ENCODE results near the gene ERAP2. TPM values are rescaled to one million over a fixed set of nuclear protein-coding genes. Genes with fewer than 3 reads are reported as not detected.

ERAP2 gene
- total and polyA plus RNA-seq, 10 of the 15 experiments (the other 5 are each of a cell fraction or from before 2014, with no cell fraction given) = 4.0 to 28.7 (median 11.7) TPM

DNA sequence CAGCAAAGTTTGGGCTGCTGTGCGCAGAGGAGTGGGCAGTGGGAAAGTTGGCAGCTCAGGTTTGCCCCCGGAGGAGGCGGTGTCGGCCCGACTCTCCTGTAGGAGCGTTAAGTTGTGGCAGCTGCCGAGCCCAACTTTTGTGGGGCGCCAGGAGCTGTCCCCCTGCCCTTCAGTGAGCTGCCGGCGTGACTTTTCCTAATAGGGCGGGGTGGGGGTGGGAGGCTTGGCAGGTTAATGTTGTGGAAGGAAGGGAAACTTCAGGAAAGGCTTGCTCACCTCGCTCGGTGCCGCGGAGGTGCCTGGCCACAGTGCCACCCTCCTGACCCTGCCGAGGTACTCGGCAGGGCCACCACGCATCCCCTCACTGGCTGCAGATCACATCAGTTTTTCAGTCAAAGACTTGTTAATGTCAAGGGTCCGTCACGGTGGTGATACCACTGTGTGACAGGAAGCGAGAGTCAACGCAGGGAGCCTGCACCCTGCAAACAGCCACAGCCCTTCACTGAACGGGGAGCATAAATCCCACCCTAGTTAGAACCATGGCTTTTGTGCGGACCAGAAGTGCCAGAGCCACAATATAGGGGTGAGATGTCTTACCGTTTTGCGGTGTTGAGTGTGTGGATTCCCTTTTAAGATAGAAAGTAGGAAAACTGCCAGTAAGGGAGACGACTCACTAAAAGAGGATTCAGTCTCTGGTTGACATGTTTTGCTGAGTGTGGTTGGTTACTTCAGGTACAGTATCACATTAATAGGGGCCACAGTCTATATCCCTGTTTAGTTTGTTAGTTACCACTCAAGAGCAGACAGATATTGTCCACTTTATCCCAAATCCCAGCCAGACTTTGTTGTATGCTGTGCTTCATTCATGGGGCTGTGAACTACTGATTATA lies 60.4 kb downstream of the ERAP2 start (continued):
- TF ChIP-seq TBL1XR1 (IDR thresholded peaks at IDR 0.05; ENCODE audit: low read depth, low read length) (0 out of 2 replicates have a peak, but pooled peaks have one; percentile 46), HDGF (IDR thresholded peaks at IDR 0.05) (no peak)

DNA sequence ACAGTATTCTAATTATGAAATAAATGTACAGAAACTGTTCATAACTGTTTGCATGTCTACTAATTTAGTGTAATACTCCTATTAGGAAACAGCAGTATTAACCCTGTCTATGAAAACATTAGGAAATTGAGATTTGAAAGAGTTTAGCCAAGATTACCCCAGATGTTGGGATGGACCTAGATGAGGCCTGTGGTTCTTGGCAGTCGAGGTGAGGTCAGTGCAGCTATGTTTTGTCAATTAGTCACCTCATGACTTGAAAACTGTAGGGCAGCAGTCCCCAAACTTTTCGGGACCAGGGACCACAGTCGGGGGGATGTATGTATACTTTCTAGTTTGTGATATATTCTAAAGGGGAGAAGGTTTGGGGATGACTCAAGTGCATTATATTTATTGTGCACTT lies 64.3 kb downstream of the ERAP2 start:
- ChIA-PET SMC1A (ENCODE audit: uncharacterized antibody, unreplicated experiment) (interaction anchor here (0.7 to 4.3 kb wide), 14 partner anchors 8 to 202 kb away, joined by 3 to 25 read pairs (median 5); partner anchors contain the start of genes ERAP2 and LIX1), POLR2A (interaction anchor here (0.6 to 7.5 kb wide), 3 partner anchors 20 to 70 kb away, joined by 3 to 65 read pairs (median 3); no protein-coding TSS in a partner anchor), CTCF (interaction anchor here (1.0 to 1.9 kb wide), 6 partner anchors 21 to 224 kb away, joined by 3 to 17 read pairs (median 4); no protein-coding TSS in a partner anchor), RAD21 (ENCODE audit: unreplicated experiment) (interaction anchor here (1.3 to 2.4 kb wide), 8 partner anchors 11 to 221 kb away, joined by 3 to 10 read pairs (median 4); no protein-coding TSS in a partner anchor)
- H3K27ac ChIP-seq (ENCODE audit: control insufficient read depth, insufficient read depth) = no peak overlapping the region
- FAIRE-seq (no peak), DNase-seq (ENCODE audit: low read depth, low spot score) (no peak), ATAC-seq (no peak)
- intact Hi-C loops (cut with micrococcal nuclease; ENCODE audit: unreplicated experiment) (no loop called here), in situ Hi-C loops (cut with MboI) (no loop called here)
- peaks cover 0 to 5% of the 10 kb centered on the region in 2 experiments; a peak in 2 of 4 replicates for H3K36me3 ChIP-seq (ENCODE audit: control insufficient read depth in 2 of 2, insufficient read depth in 2 of 2, low read length in 1 of 2)
- H3K9me3 ChIP-seq (replicated peaks; ENCODE audit: control insufficient read depth, insufficient read depth, low read length) = no peaks in the 10 kb centered on the region
- TSS peak; percentile 7 for BruUV-seq (replicated peaks)
- no peak overlapping the region for H3K9ac ChIP-seq (ENCODE audit: control insufficient read depth, insufficient read depth, low read length)
- peaks cover 5% of the 10 kb centered on the region; the same call in 1 of the 2 replicates for H3K4me1 ChIP-seq (ENCODE audit: control insufficient read depth, insufficient read depth, low read length)
- 0 out of 2 replicates have a peak overlapping the region, but pooled peaks have one; percentile 13 for H3K4me2 ChIP-seq (ENCODE audit: control insufficient read depth, insufficient read depth)
- H3K79me2 ChIP-seq (ENCODE audit: control insufficient read depth, insufficient read depth, low read length) = peaks cover 94% of the 10 kb centered on the region
- H3K4me3 ChIP-seq = peak overlapping the region; percentile 40
- no peaks in the 10 kb centered on the region for H3K27me3 ChIP-seq (replicated peaks in 1 of 2; ENCODE audit: control insufficient read depth in 2 of 2, insufficient read depth in 2 of 2, low read length in 1 of 2)
- H4K20me1 ChIP-seq (ENCODE audit: control insufficient read depth, insufficient read depth) = no peaks in the 10 kb centered on the region; the same call in 1 of the 2 replicates
- 85% methylated on average over 3 of the region's 3 CpGs for WGBS (ENCODE audit: insufficient coverage, insufficient replicate concordance, low lambda C conversion rate, missing lambda C conversion rate)
- H2AFZ ChIP-seq (ENCODE audit: control insufficient read depth, low read depth, low read length) = no peak overlapping the region
- no peak for TF ChIP-seq JUNB (IDR thresholded peaks at IDR 0.05)
- TF ChIP-seq SP1 (IDR thresholded peaks at IDR 0.05; ENCODE audit: low read depth, low read length) = no peak
- no peak for TF ChIP-seq MYC (IDR thresholded peaks at IDR 0.05; ENCODE audit: insufficient read depth, insufficient read length, insufficient replicate concordance, low read length, severe bottlenecking)
- TF ChIP-seq NRF1 (conservative IDR thresholded peaks at IDR 0.05; ENCODE audit: low read depth, low read length) = no peak
- no peak for TF ChIP-seq CEBPZ (IDR thresholded peaks at IDR 0.05; ENCODE audit: low read depth, low read length)
- TF ChIP-seq TAF1 (IDR thresholded peaks at IDR 0.05; ENCODE audit: borderline replicate concordance, low read depth, low read length) = no peak
- TF ChIP-seq CBFB (IDR thresholded peaks at IDR 0.05; ENCODE audit: low read depth) = no peak
- TF ChIP-seq, protein P1, sequence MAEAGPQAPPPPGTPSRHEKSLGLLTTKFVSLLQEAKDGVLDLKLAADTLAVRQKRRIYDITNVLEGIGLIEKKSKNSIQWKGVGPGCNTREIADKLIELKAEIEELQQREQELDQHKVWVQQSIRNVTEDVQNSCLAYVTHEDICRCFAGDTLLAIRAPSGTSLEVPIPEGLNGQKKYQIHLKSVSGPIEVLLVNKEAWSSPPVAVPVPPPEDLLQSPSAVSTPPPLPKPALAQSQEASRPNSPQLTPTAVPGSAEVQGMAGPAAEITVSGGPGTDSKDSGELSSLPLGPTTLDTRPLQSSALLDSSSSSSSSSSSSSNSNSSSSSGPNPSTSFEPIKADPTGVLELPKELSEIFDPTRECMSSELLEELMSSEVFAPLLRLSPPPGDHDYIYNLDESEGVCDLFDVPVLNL (IDR thresholded peaks at IDR 0.05; ENCODE audit: low read depth, low read length) = no peak
- TF ChIP-seq FOXM1 (IDR thresholded peaks at IDR 0.05; ENCODE audit: low read depth, low read length) = no peak
- TF ChIP-seq, protein P2, sequence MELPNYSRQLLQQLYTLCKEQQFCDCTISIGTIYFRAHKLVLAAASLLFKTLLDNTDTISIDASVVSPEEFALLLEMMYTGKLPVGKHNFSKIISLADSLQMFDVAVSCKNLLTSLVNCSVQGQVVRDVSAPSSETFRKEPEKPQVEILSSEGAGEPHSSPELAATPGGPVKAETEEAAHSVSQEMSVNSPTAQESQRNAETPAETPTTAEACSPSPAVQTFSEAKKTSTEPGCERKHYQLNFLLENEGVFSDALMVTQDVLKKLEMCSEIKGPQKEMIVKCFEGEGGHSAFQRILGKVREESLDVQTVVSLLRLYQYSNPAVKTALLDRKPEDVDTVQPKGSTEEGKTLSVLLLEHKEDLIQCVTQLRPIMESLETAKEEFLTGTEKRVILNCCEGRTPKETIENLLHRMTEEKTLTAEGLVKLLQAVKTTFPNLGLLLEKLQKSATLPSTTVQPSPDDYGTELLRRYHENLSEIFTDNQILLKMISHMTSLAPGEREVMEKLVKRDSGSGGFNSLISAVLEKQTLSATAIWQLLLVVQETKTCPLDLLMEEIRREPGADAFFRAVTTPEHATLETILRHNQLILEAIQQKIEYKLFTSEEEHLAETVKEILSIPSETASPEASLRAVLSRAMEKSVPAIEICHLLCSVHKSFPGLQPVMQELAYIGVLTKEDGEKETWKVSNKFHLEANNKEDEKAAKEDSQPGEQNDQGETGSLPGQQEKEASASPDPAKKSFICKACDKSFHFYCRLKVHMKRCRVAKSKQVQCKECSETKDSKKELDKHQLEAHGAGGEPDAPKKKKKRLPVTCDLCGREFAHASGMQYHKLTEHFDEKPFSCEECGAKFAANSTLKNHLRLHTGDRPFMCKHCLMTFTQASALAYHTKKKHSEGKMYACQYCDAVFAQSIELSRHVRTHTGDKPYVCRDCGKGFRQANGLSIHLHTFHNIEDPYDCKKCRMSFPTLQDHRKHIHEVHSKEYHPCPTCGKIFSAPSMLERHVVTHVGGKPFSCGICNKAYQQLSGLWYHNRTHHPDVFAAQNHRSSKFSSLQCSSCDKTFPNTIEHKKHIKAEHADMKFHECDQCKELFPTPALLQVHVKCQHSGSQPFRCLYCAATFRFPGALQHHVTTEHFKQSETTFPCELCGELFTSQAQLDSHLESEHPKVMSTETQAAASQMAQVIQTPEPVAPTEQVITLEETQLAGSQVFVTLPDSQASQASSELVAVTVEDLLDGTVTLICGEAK (IDR thresholded peaks at IDR 0.05; ENCODE audit: borderline replicate concordance) = no peak

All from GM12878 (cell line).